MM.1S (cell line): ENCODE measurements around the gene WNK1.

Source experiments
- DNase-seq: peaks from one replicate; pipeline ENCODE4 v3.0.0-alpha.2; 2015
- H2AFZ ChIP-seq: fragments of 300-600 bp; sonication (generic); 2 replicates; pipeline ENCODE4 v1.6.0; 2016; ENCODE audit warnings: antibody characterized with exemption, low read length
- H3F3A ChIP-seq: fragments of 300-600 bp; sonication (generic); 2 replicates; pipeline ENCODE4 v1.6.1; 2016; ENCODE audit warnings: mild to moderate bottlenecking, antibody characterized with exemption, low read length, moderate library complexity, mixed read lengths; ENCODE audit not compliant: insufficient read depth
- H3K27ac ChIP-seq: fragments of 300-600 bp; sonication (generic); 2 replicates; pipeline ENCODE4 v1.5.1; 2016; ENCODE audit warnings: mild to moderate bottlenecking, low read length
- H3K27me3 ChIP-seq: fragments of 300-600 bp; sonication (generic); replicated peaks from 2 replicates; pipeline ENCODE4 v1.6.0; 2016; ENCODE audit warnings: low read length; ENCODE audit not compliant: insufficient read depth
- H3K36me3 ChIP-seq: fragments of 300-600 bp; sonication (generic); replicated peaks from 2 replicates; pipeline ENCODE4 v1.6.1; 2016; ENCODE audit warnings: mild to moderate bottlenecking, low read length, mixed read lengths; ENCODE audit not compliant: insufficient read depth
- H3K4me1 ChIP-seq: fragments of 300-600 bp; sonication (generic); 2 replicates; pipeline ENCODE4 v1.6.1; 2016; ENCODE audit warnings: low read length, mixed read lengths
- H3K4me2 ChIP-seq: fragments of 300-600 bp; sonication (generic); 2 replicates; pipeline ENCODE4 v1.6.0; 2016; ENCODE audit warnings: low read depth, low read length
- H3K4me3 ChIP-seq: fragments of 300-600 bp; sonication (generic); 2 replicates; pipeline ENCODE4 v1.5.1; 2016; ENCODE audit warnings: low read length, mixed read lengths
- H3K79me2 ChIP-seq: fragments of 300-600 bp; sonication (generic); 2 replicates; pipeline ENCODE4 v1.6.1; 2016; ENCODE audit warnings: mixed run types, low read length, mixed read lengths
- H3K9ac ChIP-seq: fragments of 300-600 bp; sonication (generic); 2 replicates; pipeline ENCODE4 v1.6.1; 2016; ENCODE audit warnings: low read length, mixed read lengths
- H3K9me2 ChIP-seq: fragments of 300-600 bp; sonication (generic); replicated peaks from 2 replicates; pipeline ENCODE4 v1.6.1; 2016; ENCODE audit warnings: mild to moderate bottlenecking, low read length, mixed read lengths; ENCODE audit not compliant: insufficient read depth
- H3K9me3 ChIP-seq: fragments of 300-600 bp; sonication (generic); replicated peaks from 2 replicates; pipeline ENCODE4 v1.6.1; 2016; ENCODE audit warnings: mild to moderate bottlenecking, low read length, mixed read lengths; ENCODE audit not compliant: insufficient read depth
- H4K20me1 ChIP-seq: fragments of 300-600 bp; sonication (generic); 2 replicates; pipeline ENCODE4 v1.6.1; 2016; ENCODE audit warnings: mild to moderate bottlenecking, low read length, moderate library complexity, mixed read lengths; ENCODE audit not compliant: insufficient read depth
- CTCF ChIP-seq: fragments of 300-600 bp; sonication (generic); IDR thresholded peaks from 2 replicates; pipeline ENCODE4 v1.5.1; 2016; ENCODE audit warnings: antibody characterized with exemption, low read length, mixed read lengths
- EZH2 ChIP-seq: fragments of 300-600 bp; sonication (generic); optimal IDR thresholded peaks from 2 replicates; pipeline ENCODE3; 2017; ENCODE audit warnings: low read depth, mild to moderate bottlenecking, antibody characterized with exemption, low read length, mixed read lengths
- EZH2phosphoT487 ChIP-seq: fragments of 300-600 bp; sonication (generic); IDR thresholded peaks from 2 replicates; pipeline ENCODE4 v1.6.1; 2018; ENCODE audit warnings: antibody characterized with exemption, low read length

Gene WNK1

GRCh38 chr12:946631-947030 lies 194.3 kb downstream of the WNK1 start:
- no peaks in the 10 kb centered on the region for H3K4me1 ChIP-seq
- H3K9me2 ChIP-seq, result no peaks in the 10 kb centered on the region

GRCh38 chr12:948238-948637 lies 195.9 kb downstream of the WNK1 start:
- Histone ChIP-seq H2AFZ (0 out of 2 replicates have a peak overlapping the region, but pooled peaks have one; percentile 94), H3K79me2 (peaks cover 29% of the 10 kb centered on the region), H3F3A (peaks cover 11% of the 10 kb centered on the region), H3K9ac (no peak overlapping the region), H3K9me3 (no peaks in the 10 kb centered on the region), H3K27me3 (no peaks in the 10 kb centered on the region), H3K4me3 (peak overlapping the region; percentile 92), H4K20me1 (no peaks in the 10 kb centered on the region), H3K4me2 (peak overlapping the region; percentile 72), H3K36me3 (no peaks in the 10 kb centered on the region), H3K9me2 (no peaks in the 10 kb centered on the region), H3K4me1 (no peaks in the 10 kb centered on the region), H3K27ac (no peak overlapping the region)
- no peak for DNase-seq
- TF ChIP-seq EZH2phosphoT487, result no peak
- TF ChIP-seq CTCF, result no peak
- TF ChIP-seq EZH2, result no peak

More at GRCh38 chr12:946631-947030, 194.3 kb downstream of the WNK1 start:
- no peak overlapping the region for H2AFZ ChIP-seq
- DNase-seq, result no peak
- H3K36me3 ChIP-seq, result no peaks in the 10 kb centered on the region
- no peaks in the 10 kb centered on the region for H3K27me3 ChIP-seq
- H3K27ac ChIP-seq, result no peak overlapping the region
- H3F3A ChIP-seq, result peaks cover 11% of the 10 kb centered on the region
- TF ChIP-seq CTCF, result no peak
- no peak overlapping the region for H3K9ac ChIP-seq
- H3K4me2 ChIP-seq, result no peak overlapping the region
- no peaks in the 10 kb centered on the region for H3K9me3 ChIP-seq
- H3K4me3 ChIP-seq, result no peak overlapping the region
- peaks cover 29% of the 10 kb centered on the region for H3K79me2 ChIP-seq
- H4K20me1 ChIP-seq, result no peaks in the 10 kb centered on the region

- TF ChIP-seq EZH2 (no peak), CTCF (peak; percentile 94), EZH2phosphoT487 (no peak)
- Histone ChIP-seq H3K4me1 (no peaks in the 10 kb centered on the region), H4K20me1 (no peaks in the 10 kb centered on the region), H3K36me3 (no peaks in the 10 kb centered on the region), H3K27me3 (no peaks in the 10 kb centered on the region), H3K9me2 (no peaks in the 10 kb centered on the region), H3K79me2 (peaks cover 29% of the 10 kb centered on the region), H2AFZ (peak within 1 kb of the TSS; percentile 94), H3K9ac (peak within 1 kb of the TSS; percentile 83), H3K4me3 (peak within 1 kb of the TSS; percentile 92), H3K27ac (peak within 1 kb of the TSS; percentile 82), H3K9me3 (no peaks in the 10 kb centered on the region), H3F3A (peaks cover 11% of the 10 kb centered on the region), H3K4me2 (peak within 1 kb of the TSS; percentile 72)
- DNase-seq, result peak; percentile 98
Observed at GRCh38 chr12:949453-950191, 197.2 kb downstream of the WNK1 start, which contains the start of gene RAD52. Gene RAD52 (minus strand): TSS chr12:949694. CDS start chr12:933058, 16,636 bp downstream.
